ENCODE results near the gene ALDH3B1.

Gene ALDH3B1

GRCh38 chr11:68044145-68044813, 34.2 kb downstream of the ALDH3B1 start:
- no peak for DNase-seq (ENCODE audit: low read depth in 3 of 3)

GRCh38 chr11:68044898-68045351, 34.8 kb downstream of the ALDH3B1 start:
- DNase-seq (ENCODE audit: low read depth in 3 of 3), result no peak

GRCh38 chr11:68047437-68048290, 37.5 kb downstream of the ALDH3B1 start:
- no peak for DNase-seq (ENCODE audit: low read depth in 3 of 3)

GRCh38 chr11:68048681-68049508, 38.8 kb downstream of the ALDH3B1 start:
- DNase-seq (ENCODE audit: low read depth in 3 of 3), result no peak

- DNase-seq (ENCODE audit: low read depth in 3 of 3), result no peak
Measured at GRCh38 chr11:68049509-68050370, 39.6 kb downstream of the ALDH3B1 start.

- no peak for DNase-seq (ENCODE audit: low read depth in 3 of 3)
Measured at GRCh38 chr11:68050371-68050841, 40.3 kb downstream of the ALDH3B1 start.

- DNase-seq (ENCODE audit: low read depth in 3 of 3), result no peak
Measured at GRCh38 chr11:68051191-68052136, 41.3 kb downstream of the ALDH3B1 start.

GRCh38 chr11:68052137-68052873, 42.2 kb downstream of the ALDH3B1 start:
- DNase-seq (ENCODE audit: low read depth in 3 of 3), result no peak

- no peak for DNase-seq (ENCODE audit: low read depth in 3 of 3)
Measured at GRCh38 chr11:68053117-68053516, 43.0 kb downstream of the ALDH3B1 start.

GRCh38 chr11:68053981-68054812, 44.1 kb downstream of the ALDH3B1 start:
- no peak for DNase-seq (ENCODE audit: low read depth in 3 of 3)

GRCh38 chr11:68056317-68057285, 46.5 kb downstream of the ALDH3B1 start:
- DNase-seq (ENCODE audit: low read depth in 3 of 3), result no peak

GRCh38 chr11:68057807-68058206, 47.7 kb downstream of the ALDH3B1 start:
- DNase-seq (ENCODE audit: low read depth in 3 of 3), result no peak

- DNase-seq (ENCODE audit: low read depth in 3 of 3), result no peak
Measured at GRCh38 chr11:68061508-68061907, 51.4 kb downstream of the ALDH3B1 start.

GRCh38 chr11:68064926-68065325, 54.8 kb downstream of the ALDH3B1 start:
- no peak for DNase-seq (ENCODE audit: low read depth in 3 of 3)

- DNase-seq (ENCODE audit: low read depth in 3 of 3), result no peak
Measured at GRCh38 chr11:68065841-68066240, 55.7 kb downstream of the ALDH3B1 start.

GRCh38 chr11:68066742-68067141, 56.6 kb downstream of the ALDH3B1 start:
- DNase-seq (ENCODE audit: low read depth in 3 of 3), result no peak

- no peak for DNase-seq (ENCODE audit: low read depth in 3 of 3)
Measured at GRCh38 chr11:68067991-68068390, 57.9 kb downstream of the ALDH3B1 start.
